ENCODE data around the gene CAPZA1.
"Not testable (repeated sequence)": the region's sequence is repeated elsewhere in the genome, so short reads cannot be mapped to it uniquely, and the experiment has no call there.

The CAPZA1 gene

GRCh38 chr1:112634367-112634766, 14.7 kb downstream of the CAPZA1 start:
- no peak overlapping the region for H3K4me3 Mint-ChIP-seq
- H3K9me3 Mint-ChIP-seq, result peaks cover 3% of the 10 kb centered on the region

DNA sequence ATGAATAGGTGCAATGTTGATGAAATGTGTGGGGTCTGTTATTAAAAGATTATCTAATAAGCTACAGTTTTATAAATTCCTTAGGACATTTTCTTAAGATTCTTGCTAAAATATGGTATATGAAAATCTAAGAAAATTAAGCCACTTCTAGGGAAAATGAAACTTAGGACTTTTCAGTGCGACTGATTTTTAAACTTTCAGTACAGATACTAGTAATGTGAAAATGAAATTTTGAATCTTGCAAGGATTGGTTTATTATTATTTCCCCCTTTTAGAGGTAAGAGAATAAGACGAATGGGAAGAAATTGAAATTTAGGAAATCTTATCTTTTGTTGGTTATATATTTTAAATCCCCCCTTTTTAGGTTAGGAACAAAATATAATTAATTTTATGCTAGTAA, 16.4 kb downstream of the CAPZA1 start:
- Mint-ChIP-seq H3K9me3 (peaks cover 3% of the 10 kb centered on the region), H3K4me1 (peaks cover 10% of the 10 kb centered on the region), H3K27me3 (ENCODE audit: low read depth) (no peaks in the 10 kb centered on the region), H3K36me3 (ENCODE audit: low read depth) (peaks cover 32% of the 10 kb centered on the region), H3K4me3 (no peak overlapping the region), H3K27ac (no peak overlapping the region)
- no peak for TF ChIP-seq CTCF (IDR thresholded peaks at IDR 0.05; ENCODE audit: unreplicated experiment in 3 of 3)

More at GRCh38 chr1:112634367-112634766, 14.7 kb downstream of the CAPZA1 start:
- peaks cover 36% of the 10 kb centered on the region for H3K36me3 Mint-ChIP-seq (ENCODE audit: low read depth)
- peaks cover 10% of the 10 kb centered on the region for H3K4me1 Mint-ChIP-seq
- H3K27ac Mint-ChIP-seq, result peak overlapping the region in 1 of 3 experiments; percentile 23
- H3K27me3 Mint-ChIP-seq (ENCODE audit: low read depth), result no peaks in the 10 kb centered on the region
- TF ChIP-seq CTCF (IDR thresholded peaks at IDR 0.05; ENCODE audit: unreplicated experiment in 3 of 3), result no peak

GRCh38 chr1:112636597-112637253, 17.1 kb downstream of the CAPZA1 start:
- peak overlapping the region; percentile 9 to 50 (median 19) for H3K27ac Mint-ChIP-seq
- peaks cover 28% of the 10 kb centered on the region for H3K36me3 Mint-ChIP-seq (ENCODE audit: low read depth)
- H3K9me3 Mint-ChIP-seq, result peaks cover 3% of the 10 kb centered on the region
- peaks cover 10% of the 10 kb centered on the region for H3K4me1 Mint-ChIP-seq
- no peak for TF ChIP-seq CTCF (IDR thresholded peaks at IDR 0.05; ENCODE audit: unreplicated experiment in 3 of 3)
- H3K27me3 Mint-ChIP-seq (ENCODE audit: low read depth), result no peaks in the 10 kb centered on the region
- no peak overlapping the region for H3K4me3 Mint-ChIP-seq

- Mint-ChIP-seq H3K27ac (peak overlapping the region in 1 of 3 experiments; percentile 50), H3K36me3 (ENCODE audit: low read depth) (peaks cover 30% of the 10 kb centered on the region), H3K9me3 (peaks cover 3% of the 10 kb centered on the region), H3K27me3 (ENCODE audit: low read depth) (no peaks in the 10 kb centered on the region), H3K4me1 (peaks cover 10% of the 10 kb centered on the region), H3K4me3 (no peak overlapping the region)
- no peak for TF ChIP-seq CTCF (IDR thresholded peaks at IDR 0.05; ENCODE audit: unreplicated experiment in 3 of 3)
Measured at GRCh38 chr1:112637254-112638109, 17.9 kb downstream of the CAPZA1 start.

DNA sequence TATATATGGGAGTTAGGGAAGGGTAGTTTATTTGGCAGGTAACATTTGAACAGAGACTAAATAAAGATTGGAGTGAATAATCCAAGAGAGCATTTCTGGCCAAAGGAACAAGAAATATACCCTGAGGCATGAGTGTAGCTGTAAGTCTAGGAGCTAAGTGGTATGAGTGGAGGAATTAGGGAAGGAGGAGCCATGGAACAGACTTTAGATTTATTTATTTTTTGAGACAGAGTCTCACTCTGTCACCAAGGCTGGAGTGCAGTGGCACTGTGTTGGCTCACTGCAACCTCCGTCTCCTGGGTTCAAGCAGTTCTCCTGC, 18.4 kb downstream of the CAPZA1 start:
- Mint-ChIP-seq H3K4me3 (no peak overlapping the region), H3K27me3 (ENCODE audit: low read depth) (no peaks in the 10 kb centered on the region), H3K9me3 (peaks cover 3% of the 10 kb centered on the region), H3K36me3 (ENCODE audit: low read depth) (peaks cover 30% of the 10 kb centered on the region), H3K27ac (peak overlapping the region in 1 of 3 experiments; percentile 13), H3K4me1 (peaks cover 10% of the 10 kb centered on the region)
- no peak for TF ChIP-seq CTCF (IDR thresholded peaks at IDR 0.05; ENCODE audit: unreplicated experiment in 3 of 3)

DNA sequence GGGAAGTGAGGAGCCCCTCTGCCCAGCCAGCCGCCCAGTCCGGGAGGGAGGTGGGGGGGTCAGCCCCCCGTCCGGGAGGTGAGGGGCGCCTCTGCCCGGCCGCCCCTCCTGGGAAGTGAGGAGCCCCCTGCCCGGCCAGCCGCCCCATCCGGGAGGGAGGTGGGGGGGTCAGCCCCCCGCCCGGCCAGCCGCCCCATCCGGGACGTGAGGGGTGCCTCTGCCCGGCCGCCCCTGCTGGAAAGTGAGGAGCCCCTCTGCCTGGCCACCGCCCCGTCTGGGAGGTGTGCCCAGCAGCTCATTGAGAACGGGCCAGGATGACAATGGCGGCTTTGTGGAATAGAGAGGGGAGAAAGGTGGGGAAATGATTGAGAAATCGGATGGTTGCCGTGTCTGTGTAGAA, 20.8 kb downstream of the CAPZA1 start:
- not testable (repeated sequence) for H3K27ac Mint-ChIP-seq, H3K4me3 Mint-ChIP-seq

More for the DNA sequence above, 20.8 kb downstream of the CAPZA1 start:
- peaks cover 34% of the 10 kb centered on the region for H3K36me3 Mint-ChIP-seq (ENCODE audit: low read depth)
- H3K27me3 Mint-ChIP-seq (ENCODE audit: low read depth); H3K9me3 Mint-ChIP-seq; H3K4me1 Mint-ChIP-seq: not testable (repeated sequence)
